Adrenal gland (tissue), 5 donors: ENCODE data around the gene BHLHE23.

ENCODE experiments used
- POLR2A ChIP-seq, 2 donors: fragments of 450-650 bp; IDR thresholded peaks; one replicate each; pipeline ENCODE4 v1.6.1; 2017; ENCODE audit warnings: antibody characterized with exemption in 2 of 2, mild to moderate bottlenecking in 2 of 2, moderate library complexity in 1 of 2
- TF ChIP-seq, protein P1 (sequence below), 6 experiments: fragments of 450-650 bp in 4 of 6; fragments of 200-600 bp in 2 of 6; sonication (generic) in 1 of 6; IDR thresholded peaks; 1 replicate in 5 of 6; 2 replicates in 1 of 6; pipeline versions ENCODE4 v1.5.1 to v1.8.0; 2016 to 2021; ENCODE audit warnings: antibody characterized with exemption in 6 of 6, mild to moderate bottlenecking in 2 of 6, moderate library complexity in 1 of 6
- donor health status: DM: no; HTN: no; CAD: no.

GRCh38 chr20:63002511-63002910 lies 4.3 kb downstream of the BHLHE23 start:
- TF ChIP-seq, protein P1, sequence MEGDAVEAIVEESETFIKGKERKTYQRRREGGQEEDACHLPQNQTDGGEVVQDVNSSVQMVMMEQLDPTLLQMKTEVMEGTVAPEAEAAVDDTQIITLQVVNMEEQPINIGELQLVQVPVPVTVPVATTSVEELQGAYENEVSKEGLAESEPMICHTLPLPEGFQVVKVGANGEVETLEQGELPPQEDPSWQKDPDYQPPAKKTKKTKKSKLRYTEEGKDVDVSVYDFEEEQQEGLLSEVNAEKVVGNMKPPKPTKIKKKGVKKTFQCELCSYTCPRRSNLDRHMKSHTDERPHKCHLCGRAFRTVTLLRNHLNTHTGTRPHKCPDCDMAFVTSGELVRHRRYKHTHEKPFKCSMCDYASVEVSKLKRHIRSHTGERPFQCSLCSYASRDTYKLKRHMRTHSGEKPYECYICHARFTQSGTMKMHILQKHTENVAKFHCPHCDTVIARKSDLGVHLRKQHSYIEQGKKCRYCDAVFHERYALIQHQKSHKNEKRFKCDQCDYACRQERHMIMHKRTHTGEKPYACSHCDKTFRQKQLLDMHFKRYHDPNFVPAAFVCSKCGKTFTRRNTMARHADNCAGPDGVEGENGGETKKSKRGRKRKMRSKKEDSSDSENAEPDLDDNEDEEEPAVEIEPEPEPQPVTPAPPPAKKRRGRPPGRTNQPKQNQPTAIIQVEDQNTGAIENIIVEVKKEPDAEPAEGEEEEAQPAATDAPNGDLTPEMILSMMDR (IDR thresholded peaks at IDR 0.05): no peak
- no peak for TF ChIP-seq POLR2A (IDR thresholded peaks at IDR 0.05)
